HFFc6 (cell line): ENCODE results near the gene ZDBF2. TPM values are rescaled to one million over a fixed set of nuclear protein-coding genes. Genes with fewer than 3 reads are reported as not detected.

ENCODE experiments used
- DNase-seq: peaks from one replicate; pipeline ENCODE4 v3.0.0-alpha.2; 2018
- H3K27ac Mint-ChIP-seq: 2 replicates; pipeline ENCODE4 v1.8.0; 2020; ENCODE audit warnings: mild to moderate bottlenecking, mixed read lengths
- H3K27me3 Mint-ChIP-seq: 2 replicates; pipeline ENCODE4 v1.8.0; 2021; ENCODE audit warnings: mild to moderate bottlenecking, moderate library complexity, mixed read lengths; ENCODE audit not compliant: insufficient read depth
- H3K36me3 Mint-ChIP-seq: 2 replicates; pipeline ENCODE4 v1.8.0; 2021; ENCODE audit warnings: low read depth, mixed read lengths
- H3K4me1 Mint-ChIP-seq: 2 replicates; pipeline ENCODE4 v1.8.0; 2020; ENCODE audit warnings: low read depth, mixed read lengths
- H3K4me3 Mint-ChIP-seq: 2 replicates; pipeline ENCODE4 v1.8.0; 2020; ENCODE audit warnings: mild to moderate bottlenecking, moderate library complexity, mixed read lengths
- H3K9me3 Mint-ChIP-seq: 2 replicates; pipeline ENCODE4 v1.8.0; 2020; ENCODE audit warnings: mild to moderate bottlenecking, mixed read lengths
- CTCF ChIP-seq: fragments of 200-600 bp; sonication (generic); IDR thresholded peaks from 2 replicates; pipeline ENCODE4 v1.5.0; 2021; ENCODE audit warnings: antibody characterized with exemption, mild to moderate bottlenecking
- total RNA-seq, 6 experiments: library from RNA; stranded (reverse); fragmentation: NEBNext Ultra II Directional; extraction: Animal tissue kit (Norgen Biotek cat#: 25700); gene quantifications; 2 replicates in 1 of 6; 3 replicates in 5 of 6; pipeline ENCODE4 v1.2.3, GENCODE V29; 2021

The ZDBF2 gene
- total RNA-seq, 6 experiments from 2014 or later: 11.4 to 15.4 (median 12.9) TPM

GRCh38 chr2:206260188-206261012, 14.1 kb upstream of the ZDBF2 start:
- Mint-ChIP-seq H3K36me3 (no peaks in the 10 kb centered on the region), H3K27me3 (peaks cover 71% of the 10 kb centered on the region), H3K4me3 (peak overlapping the region; percentile 67), H3K4me1 (peaks cover 16% of the 10 kb centered on the region), H3K9me3 (no peaks in the 10 kb centered on the region), H3K27ac (no peak overlapping the region)
- peak; percentile 51 for DNase-seq
- TF ChIP-seq CTCF: peak; percentile 79

- no peak for TF ChIP-seq CTCF
- H3K4me3 Mint-ChIP-seq: peak overlapping the region; percentile 11; the same call in 1 of the 2 replicates
- H3K27ac Mint-ChIP-seq: no peak overlapping the region
- H3K27me3 Mint-ChIP-seq: peaks cover 76% of the 10 kb centered on the region
- H3K9me3 Mint-ChIP-seq: no peaks in the 10 kb centered on the region
- DNase-seq: no peak
- H3K4me1 Mint-ChIP-seq: peaks cover 16% of the 10 kb centered on the region
- no peaks in the 10 kb centered on the region for H3K36me3 Mint-ChIP-seq
Measured at GRCh38 chr2:206263959-206264603, 10.4 kb upstream of the ZDBF2 start.

GRCh38 chr2:206266130-206267125, 8.0 kb upstream of the ZDBF2 start:
- H3K27ac Mint-ChIP-seq: no peak overlapping the region
- H3K9me3 Mint-ChIP-seq: no peaks in the 10 kb centered on the region
- H3K27me3 Mint-ChIP-seq: peaks cover 66% of the 10 kb centered on the region
- peaks cover 7% of the 10 kb centered on the region; the same call in 1 of the 2 replicates for H3K4me1 Mint-ChIP-seq
- DNase-seq: no peak
- TF ChIP-seq CTCF: no peak
- H3K4me3 Mint-ChIP-seq: no peak overlapping the region
- no peaks in the 10 kb centered on the region for H3K36me3 Mint-ChIP-seq

- Mint-ChIP-seq H3K27ac (no peak overlapping the region), H3K36me3 (no peaks in the 10 kb centered on the region), H3K4me3 (no peak overlapping the region), H3K27me3 (peaks cover 63% of the 10 kb centered on the region), H3K9me3 (no peaks in the 10 kb centered on the region), H3K4me1 (peaks cover 7% of the 10 kb centered on the region; the same call in 1 of the 2 replicates)
- TF ChIP-seq CTCF: no peak
- no peak for DNase-seq
Measured at GRCh38 chr2:206267567-206267966, 6.9 kb upstream of the ZDBF2 start.

GRCh38 chr2:206271065-206271464, 3.4 kb upstream of the ZDBF2 start:
- TF ChIP-seq CTCF: no peak
- Mint-ChIP-seq H3K27me3 (peaks cover 35% of the 10 kb centered on the region), H3K9me3 (no peaks in the 10 kb centered on the region), H3K4me3 (no peak overlapping the region), H3K27ac (no peak overlapping the region), H3K4me1 (peaks cover 18% of the 10 kb centered on the region), H3K36me3 (no peaks in the 10 kb centered on the region)
- no peak for DNase-seq
